Smooth muscle cell of the coronary artery (primary cell): Measurements from ENCODE around the gene DMC1. TPM values are rescaled to one million over a fixed set of nuclear protein-coding genes. Genes with fewer than 3 reads are reported as not detected.

Experiments used
- total RNA-seq: library from RNA; depleted of rRNA; stranded (reverse); fragments of >200 nt; gene quantifications from 2 replicates; pipeline ENCODE4 v1.2.3, GENCODE V29; 2014; ENCODE audit warnings: low replicate concordance

Gene DMC1, protein sequence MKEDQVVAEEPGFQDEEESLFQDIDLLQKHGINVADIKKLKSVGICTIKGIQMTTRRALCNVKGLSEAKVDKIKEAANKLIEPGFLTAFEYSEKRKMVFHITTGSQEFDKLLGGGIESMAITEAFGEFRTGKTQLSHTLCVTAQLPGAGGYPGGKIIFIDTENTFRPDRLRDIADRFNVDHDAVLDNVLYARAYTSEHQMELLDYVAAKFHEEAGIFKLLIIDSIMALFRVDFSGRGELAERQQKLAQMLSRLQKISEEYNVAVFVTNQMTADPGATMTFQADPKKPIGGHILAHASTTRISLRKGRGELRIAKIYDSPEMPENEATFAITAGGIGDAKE
- 1.1 and 3.3 TPM in 2 replicates for total RNA-seq

DNA sequence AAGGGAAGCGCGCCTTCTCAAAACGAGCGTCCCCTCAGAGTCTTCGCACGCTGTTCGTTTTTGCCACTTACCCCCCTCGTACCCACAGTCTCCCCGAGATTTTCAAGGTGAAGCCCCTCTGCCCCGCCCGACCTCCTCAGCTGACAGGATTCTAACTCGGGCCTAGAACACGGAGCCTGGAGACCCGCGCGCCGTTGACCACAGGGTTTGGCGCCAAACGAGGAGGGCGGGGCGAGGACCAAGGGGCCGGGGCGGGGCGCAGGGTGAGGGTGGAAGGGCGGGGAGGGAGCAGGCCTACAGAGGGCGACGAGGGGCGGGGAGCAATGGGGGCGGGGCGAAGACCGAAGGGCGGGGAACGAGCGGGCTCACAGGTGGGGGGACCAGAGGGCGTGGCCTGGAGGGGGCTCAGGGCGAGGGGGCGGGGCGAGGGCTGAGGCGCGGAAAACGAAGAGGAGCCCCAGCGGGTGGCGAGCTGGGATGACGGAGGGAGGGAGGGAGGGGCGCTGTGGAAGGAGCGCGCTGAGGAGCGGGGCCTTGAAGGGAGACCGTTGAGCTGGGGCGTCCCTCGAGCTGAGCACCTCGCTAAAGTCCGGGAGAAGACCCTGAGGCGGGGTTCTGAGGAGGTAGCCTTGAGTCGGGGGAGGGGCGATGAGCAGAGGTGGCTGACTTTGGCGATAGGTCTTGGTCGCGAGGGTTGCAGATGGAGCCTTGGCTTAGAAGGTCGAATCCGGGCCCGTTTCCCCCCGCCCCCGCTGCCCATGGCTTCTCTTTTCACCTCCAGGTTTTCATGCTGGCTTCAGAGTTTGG is at the start of gene DMC1:
TSS of gene DMC1 (minus strand) at position 212 of the 807 bp plus-strand sequence. CDS start 1,927 bp downstream, outside the sequence.

DNA sequence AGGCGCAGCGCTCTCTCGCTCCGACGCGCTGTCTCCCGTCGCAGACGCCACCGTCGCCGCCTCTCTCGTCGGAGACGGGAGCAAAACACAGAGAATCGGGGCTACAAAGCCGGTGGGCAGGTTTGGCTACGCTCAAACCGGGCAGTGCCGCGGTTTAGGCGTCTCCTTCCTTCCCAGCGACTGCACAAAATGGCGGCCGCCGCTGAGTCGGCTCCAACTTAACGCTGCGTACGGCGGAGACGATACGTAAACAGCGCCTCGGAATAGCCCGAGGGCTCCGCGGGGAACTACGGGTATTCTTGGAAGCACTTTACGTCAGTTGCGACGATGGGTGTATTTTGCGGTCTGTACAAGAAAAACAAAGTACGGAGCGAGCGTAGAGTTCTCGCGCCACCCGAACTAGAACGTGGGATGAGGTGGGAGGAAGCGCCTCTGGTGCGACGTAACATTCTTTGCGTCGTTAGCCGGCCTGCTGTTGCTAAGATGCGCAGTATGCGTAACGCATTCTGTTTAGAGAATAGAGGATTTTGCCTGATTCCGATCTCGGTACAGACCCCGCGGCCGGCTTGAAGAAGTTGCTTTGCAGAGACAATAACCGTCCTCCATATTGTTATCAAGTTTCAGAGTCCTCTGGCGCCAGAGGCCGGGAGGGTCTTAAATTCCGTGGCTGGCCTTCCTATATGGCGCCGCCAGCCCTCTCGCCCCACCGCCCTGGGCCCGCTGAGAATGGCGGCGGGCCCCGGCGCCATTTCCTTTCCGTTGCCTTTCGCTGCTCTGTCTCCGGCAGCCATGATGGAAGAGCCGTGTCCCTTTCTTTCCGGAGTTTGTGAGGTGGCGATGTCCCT is 63.6 kb downstream of the DMC1 start, which contains the start of gene DDX17:
TSS of gene DDX17 (minus strand) at position 194 of the 845 bp plus-strand sequence.

Other genes with a start within 250 kb of the DMC1 start
- under 0.01 TPM in 1 of 2 replicates, not detected in the other for gene KCNJ4, start 115.0 kb downstream of the DMC1 start, total RNA-seq
- 37.0 and 121 TPM in 2 replicates for gene KDELR3, start 102.1 kb downstream of the DMC1 start, total RNA-seq
- 217 and 451 TPM in 2 replicates for gene DDX17, start 63.9 kb downstream of the DMC1 start, total RNA-seq
- gene FAM227A, start 86.2 kb upstream of the DMC1 start, total RNA-seq, result 0.75 and 2.2 TPM in 2 replicates
- 16.1 and 26.8 TPM in 2 replicates for gene CBY1, start 86.5 kb upstream of the DMC1 start, total RNA-seq
- 48.3 and 75.0 TPM in 2 replicates for gene TOMM22, start 111.8 kb upstream of the DMC1 start, total RNA-seq
- 31.1 and 54.8 TPM in 2 replicates for gene JOSD1, start 130.8 kb upstream of the DMC1 start, total RNA-seq
- gene GTPBP1, start 135.8 kb upstream of the DMC1 start, total RNA-seq, result 34.4 and 54.5 TPM in 2 replicates
- gene SUN2, start 185.8 kb upstream of the DMC1 start, total RNA-seq, result 41.9 and 65.1 TPM in 2 replicates
- 12.4 and 19.4 TPM in 2 replicates for gene DNAL4, start 224.0 kb upstream of the DMC1 start, total RNA-seq